Measurements from ENCODE around the gene CAPN15.

CAPN15 gene

DNA sequence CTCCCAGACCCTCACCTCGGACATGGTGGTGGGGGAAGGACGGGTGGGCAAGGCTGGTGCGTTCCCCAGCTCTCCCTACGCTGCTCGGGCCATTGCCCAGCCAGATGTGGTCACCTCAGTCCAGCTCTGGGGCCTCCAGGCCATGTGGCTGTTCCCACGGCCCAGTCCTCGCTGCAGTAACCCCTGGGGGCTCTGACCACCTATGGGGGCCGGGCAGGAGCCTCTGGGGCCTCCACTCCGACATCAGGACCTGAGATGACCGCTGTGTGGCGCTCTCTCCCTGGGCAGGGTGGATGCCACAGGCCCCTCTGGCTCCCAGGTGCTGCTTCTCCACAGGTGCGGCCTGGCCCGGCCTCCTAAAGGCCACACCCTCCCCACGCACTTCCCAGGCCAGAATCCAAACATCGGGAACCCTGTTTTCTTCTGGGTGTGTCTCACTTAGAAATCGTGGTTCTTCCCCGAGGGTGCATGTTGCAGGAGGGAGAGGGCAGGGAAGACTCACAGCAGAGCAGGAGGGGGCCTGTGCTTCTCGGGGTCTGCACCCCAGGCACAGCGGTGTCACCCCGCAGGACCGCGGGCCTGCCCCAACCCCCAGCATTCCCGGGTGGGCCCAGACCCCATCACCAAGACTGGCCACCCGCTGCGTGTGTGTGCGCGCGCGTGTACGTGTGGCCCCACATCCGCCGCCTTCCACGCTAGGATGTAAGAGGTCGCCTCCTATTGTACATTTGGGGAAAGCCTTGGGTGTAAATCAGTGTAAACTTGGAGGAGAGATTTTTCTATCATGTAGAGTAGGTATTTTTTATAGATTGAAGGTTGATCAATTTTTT, 5.9 kb upstream of the CAPN15 start:
- peak; percentile 2 for TF ChIP-seq CTCF (IDR thresholded peaks at IDR 0.05; ENCODE audit: low read depth, low read length)

GRCh38 chr16:522320-523096, 5.0 kb upstream of the CAPN15 start:
- no peak overlapping the region for H3K4me3 ChIP-seq (ENCODE audit: low read depth, low read length)
- DNase-seq (ENCODE audit: low read depth, low spot score) = no peak
- TF ChIP-seq CTCF (IDR thresholded peaks at IDR 0.05; ENCODE audit: low read depth, low read length) = no peak
- in situ Hi-C loops (cut with HindIII; ENCODE audit: low sequenced_read_pairs) = no loop called here

More for the DNA sequence above, 5.9 kb upstream of the CAPN15 start:
- no peak for DNase-seq (ENCODE audit: low read depth, low spot score)
- in situ Hi-C loops (cut with HindIII; ENCODE audit: low sequenced_read_pairs) = no loop called here
- H3K4me3 ChIP-seq (ENCODE audit: low read depth, low read length) = no peak overlapping the region

- in situ Hi-C loops (cut with HindIII; ENCODE audit: low sequenced_read_pairs) = no loop called here
- H3K4me3 ChIP-seq (ENCODE audit: low read depth, low read length) = no peak overlapping the region
- TF ChIP-seq CTCF (IDR thresholded peaks at IDR 0.05; ENCODE audit: low read depth, low read length) = no peak
- DNase-seq (ENCODE audit: low read depth, low spot score) = no peak
Measured at GRCh38 chr16:523097-523741, 4.3 kb upstream of the CAPN15 start.

DNA sequence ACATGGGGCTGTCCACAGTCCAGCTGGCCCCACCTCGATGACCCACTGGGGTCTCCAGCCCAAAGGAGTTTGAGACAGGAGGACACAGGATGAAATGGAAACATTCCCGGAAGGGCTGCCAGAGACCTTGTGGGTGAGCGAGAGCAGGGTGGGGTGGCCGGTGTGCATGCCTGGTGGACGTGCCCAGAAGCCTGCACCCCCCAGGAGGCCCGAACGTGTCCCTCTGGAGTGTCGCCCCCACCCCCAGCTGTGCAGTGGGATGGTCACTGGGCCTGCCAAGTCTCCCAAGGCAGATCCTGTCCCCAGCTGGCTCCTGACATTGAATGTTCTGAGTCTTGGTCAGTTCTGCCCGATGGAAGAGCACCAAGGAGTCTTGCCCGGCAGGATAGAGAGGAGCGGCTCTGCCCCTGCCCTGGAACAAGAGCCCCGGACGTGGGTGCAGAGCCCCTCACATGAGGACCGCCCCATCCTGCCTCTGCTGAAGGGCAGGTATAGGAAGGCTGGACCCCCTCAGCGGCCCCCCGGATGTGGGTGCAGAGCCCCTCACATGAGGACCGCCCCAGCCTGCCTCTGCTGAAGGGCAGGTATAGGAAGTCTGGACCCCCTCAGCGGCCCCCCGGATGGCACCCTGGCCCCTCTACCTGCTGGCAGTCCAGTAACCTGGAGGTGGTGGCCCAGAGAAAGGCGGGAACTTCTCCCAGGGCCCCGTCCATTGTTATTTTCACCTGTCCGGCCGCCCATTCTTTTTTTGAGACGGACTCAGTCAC, 3.1 kb upstream of the CAPN15 start:
- no peak for TF ChIP-seq CTCF (IDR thresholded peaks at IDR 0.05; ENCODE audit: low read depth, low read length)
- H3K4me3 ChIP-seq (ENCODE audit: low read depth, low read length) = no peak overlapping the region
- DNase-seq (ENCODE audit: low read depth, low spot score) = no peak
- in situ Hi-C loops (cut with HindIII; ENCODE audit: low sequenced_read_pairs) = no loop called here

DNA sequence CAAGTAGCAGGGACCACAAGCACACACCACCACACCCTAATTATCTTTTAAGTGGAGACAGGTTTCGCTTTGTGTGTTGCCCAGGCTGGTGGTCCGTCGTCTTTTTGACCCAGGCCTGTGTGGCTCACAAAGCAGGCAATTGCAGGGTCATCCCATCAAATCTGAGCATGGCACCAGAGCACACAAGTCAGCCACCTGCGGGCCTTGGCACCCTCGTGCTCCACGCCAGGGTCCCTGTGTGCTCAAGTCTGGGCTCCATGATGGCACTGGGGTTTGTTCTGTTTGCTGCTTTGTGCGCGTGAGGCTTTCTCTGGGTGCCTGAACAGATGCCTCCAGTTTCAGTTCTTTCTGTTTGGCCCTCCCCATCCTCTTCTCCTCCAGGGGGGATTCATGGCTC, 2.4 kb upstream of the CAPN15 start:
- no peak for TF ChIP-seq CTCF (IDR thresholded peaks at IDR 0.05; ENCODE audit: low read depth, low read length)
- DNase-seq (ENCODE audit: low read depth, low spot score) = no peak
- in situ Hi-C loops (cut with HindIII; ENCODE audit: low sequenced_read_pairs) = no loop called here
- H3K4me3 ChIP-seq (ENCODE audit: low read depth, low read length) = no peak overlapping the region
